C4-2B (cell line): Measurements from ENCODE around the gene WWOX.

Experiments used
- ZFX ChIP-seq: fragments of 450-650 bp; IDR thresholded peaks from 2 replicates; pipeline ENCODE4 v1.6.1; 2017
- TF ChIP-seq, protein P1 (sequence below): fragments of 450-650 bp; conservative IDR thresholded peaks from 2 replicates; pipeline ENCODE4 v1.5.1; 2017; ENCODE audit warnings: mild to moderate bottlenecking

DNA sequence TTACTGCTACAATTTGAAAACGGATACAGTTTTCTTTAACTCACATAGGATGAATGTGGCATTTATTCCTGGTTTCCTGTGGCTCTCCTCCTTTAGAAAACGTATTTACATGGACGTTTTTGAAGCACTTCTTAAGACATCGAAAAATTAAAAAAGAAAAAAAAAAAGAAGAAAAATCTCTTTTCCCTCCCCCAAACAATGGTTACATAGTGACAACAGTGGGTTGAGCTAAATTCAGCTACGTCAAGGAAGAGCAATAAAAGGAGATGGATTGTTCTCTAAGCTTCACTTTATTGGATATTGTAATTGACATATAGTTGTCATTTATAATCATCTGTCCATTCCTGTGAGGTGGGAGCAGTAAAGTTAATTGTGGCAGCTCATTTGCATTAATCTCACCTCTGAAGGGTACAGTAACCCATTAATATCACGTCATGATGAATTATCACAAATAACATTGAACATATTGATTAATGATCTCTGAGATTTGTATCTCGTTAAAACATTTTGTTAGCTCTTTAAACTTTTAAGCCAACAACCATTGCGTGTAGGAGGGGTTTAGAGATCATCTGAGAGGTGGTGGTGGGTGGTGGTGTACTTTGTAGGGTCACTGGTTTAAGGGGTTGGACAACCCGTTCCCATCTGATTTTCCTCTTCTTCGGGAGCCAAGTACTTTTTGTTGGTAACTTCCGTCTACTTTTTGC is 184.2 kb downstream of the WWOX start:
- TF ChIP-seq, protein P1, sequence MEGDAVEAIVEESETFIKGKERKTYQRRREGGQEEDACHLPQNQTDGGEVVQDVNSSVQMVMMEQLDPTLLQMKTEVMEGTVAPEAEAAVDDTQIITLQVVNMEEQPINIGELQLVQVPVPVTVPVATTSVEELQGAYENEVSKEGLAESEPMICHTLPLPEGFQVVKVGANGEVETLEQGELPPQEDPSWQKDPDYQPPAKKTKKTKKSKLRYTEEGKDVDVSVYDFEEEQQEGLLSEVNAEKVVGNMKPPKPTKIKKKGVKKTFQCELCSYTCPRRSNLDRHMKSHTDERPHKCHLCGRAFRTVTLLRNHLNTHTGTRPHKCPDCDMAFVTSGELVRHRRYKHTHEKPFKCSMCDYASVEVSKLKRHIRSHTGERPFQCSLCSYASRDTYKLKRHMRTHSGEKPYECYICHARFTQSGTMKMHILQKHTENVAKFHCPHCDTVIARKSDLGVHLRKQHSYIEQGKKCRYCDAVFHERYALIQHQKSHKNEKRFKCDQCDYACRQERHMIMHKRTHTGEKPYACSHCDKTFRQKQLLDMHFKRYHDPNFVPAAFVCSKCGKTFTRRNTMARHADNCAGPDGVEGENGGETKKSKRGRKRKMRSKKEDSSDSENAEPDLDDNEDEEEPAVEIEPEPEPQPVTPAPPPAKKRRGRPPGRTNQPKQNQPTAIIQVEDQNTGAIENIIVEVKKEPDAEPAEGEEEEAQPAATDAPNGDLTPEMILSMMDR: no peak
- TF ChIP-seq ZFX: no peak
